GM19035 (cell line): ENCODE data around the gene LAPTM4A.
A peak's percentile ranks its signal among the peaks of the same experiment; 100 is the strongest.

Experiments used
- ATAC-seq: cut with Tn5 transposase; IDR thresholded peaks from one replicate; pipeline ENCODE4 v1.9.1; 2021; ENCODE audit not compliant: unreplicated experiment

Gene LAPTM4A

GRCh38 chr2:20025065-20025786, 26.2 kb downstream of the LAPTM4A start:
- ATAC-seq: no peak

- ATAC-seq: no peak
Observed at GRCh38 chr2:20023688-20024087, 27.7 kb downstream of the LAPTM4A start.

DNA sequence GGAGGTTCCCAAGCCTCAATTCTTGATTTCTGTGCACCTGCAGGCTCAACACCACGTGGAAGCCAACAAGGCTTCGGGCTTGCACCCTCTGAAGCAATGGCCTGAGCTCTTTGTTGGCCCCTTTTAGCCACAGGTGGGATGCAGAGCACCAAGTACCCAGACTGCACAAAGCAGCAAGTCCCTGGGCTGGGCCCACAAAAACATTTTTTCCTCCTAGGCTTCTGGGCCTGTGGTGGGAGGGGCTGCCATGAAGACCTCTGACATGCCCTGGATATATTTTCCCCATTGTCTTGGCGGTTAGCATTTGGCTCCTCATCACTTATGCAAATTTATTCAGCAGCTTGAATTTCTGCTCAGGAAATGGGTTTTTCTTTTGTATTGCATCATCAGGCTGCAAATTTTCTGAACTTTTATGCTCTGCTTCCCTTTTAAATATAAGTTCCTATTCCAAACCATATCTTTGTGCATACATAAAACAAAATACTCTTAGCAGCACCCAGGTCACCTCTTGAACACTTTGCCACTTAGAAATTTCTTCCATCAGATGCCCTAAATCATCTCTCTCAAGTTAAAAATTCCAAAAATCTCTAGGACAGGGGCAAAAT, 29.9 kb downstream of the LAPTM4A start:
- no peak for ATAC-seq

GRCh38 chr2:20019747-20020146, 31.7 kb downstream of the LAPTM4A start:
- no peak for ATAC-seq

DNA sequence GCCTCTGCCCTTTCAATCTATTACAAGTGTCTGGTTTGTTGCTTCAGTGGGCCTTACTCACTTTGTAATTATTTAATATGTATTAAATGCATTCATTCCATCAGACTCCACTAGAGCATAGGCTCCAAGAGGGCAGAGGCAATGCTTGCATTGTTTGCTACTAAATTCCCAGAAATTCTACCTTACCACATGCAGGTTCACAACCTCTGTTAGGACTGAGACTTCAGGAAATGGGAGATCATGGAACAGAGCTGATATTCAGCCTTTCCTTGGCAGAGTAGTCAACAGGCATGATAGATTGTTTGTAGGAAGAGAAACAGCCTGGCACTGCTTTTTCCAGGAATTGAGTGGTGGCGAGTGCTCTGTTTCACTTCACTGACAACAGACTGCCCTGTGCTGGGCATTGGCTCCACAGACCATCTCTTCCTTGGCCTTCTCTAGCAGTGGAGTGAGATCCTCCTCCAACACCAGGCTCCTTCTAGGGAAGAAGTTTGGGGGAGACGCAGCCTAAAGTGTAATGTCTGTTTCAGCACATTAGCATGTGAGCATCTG, 32.8 kb downstream of the LAPTM4A start:
- ATAC-seq: no peak

- ATAC-seq: no peak
Observed at GRCh38 chr2:20016346-20016745, 35.1 kb downstream of the LAPTM4A start.

GRCh38 chr2:20015482-20016083, 35.8 kb downstream of the LAPTM4A start:
- ATAC-seq: no peak

GRCh38 chr2:20013126-20013849, 38.1 kb downstream of the LAPTM4A start:
- ATAC-seq: no peak

- no peak for ATAC-seq
Observed at GRCh38 chr2:20012282-20013125, 38.9 kb downstream of the LAPTM4A start, which contains the start of gene MATN3. TSS of gene MATN3 (minus strand) at chr2:20012668. CDS start at chr2:20012631, 37 bp downstream.

GRCh38 chr2:20012032-20012281, 39.5 kb downstream of the LAPTM4A start:
- no peak for ATAC-seq

GRCh38 chr2:20011276-20012031, 40.0 kb downstream of the LAPTM4A start:
- no peak for ATAC-seq

DNA sequence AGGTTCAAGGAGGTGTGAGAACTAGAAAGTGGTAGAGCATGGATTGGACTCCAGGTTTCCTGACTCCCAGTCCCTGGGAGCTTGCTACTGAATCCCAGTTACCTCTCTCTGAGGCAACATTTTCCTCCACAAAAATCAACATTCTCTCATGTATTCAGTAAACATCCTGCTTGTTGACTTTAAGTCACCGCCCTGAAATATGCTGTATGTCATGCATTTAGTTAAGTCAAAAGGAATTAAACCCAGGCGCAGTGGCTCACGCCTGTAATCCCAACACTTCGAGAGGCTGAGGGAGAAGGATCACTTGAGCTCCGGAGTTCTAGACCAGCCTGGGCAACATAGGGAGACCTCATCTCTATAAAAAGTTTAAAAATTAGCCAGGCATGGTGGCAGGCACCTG, 42.7 kb downstream of the LAPTM4A start:
- no peak for ATAC-seq

GRCh38 chr2:20005891-20006470, 45.4 kb downstream of the LAPTM4A start:
- no peak for ATAC-seq

GRCh38 chr2:20005067-20005627, 46.3 kb downstream of the LAPTM4A start:
- ATAC-seq: no peak

GRCh38 chr2:20001361-20001863, 50.0 kb downstream of the LAPTM4A start:
- ATAC-seq: no peak

DNA sequence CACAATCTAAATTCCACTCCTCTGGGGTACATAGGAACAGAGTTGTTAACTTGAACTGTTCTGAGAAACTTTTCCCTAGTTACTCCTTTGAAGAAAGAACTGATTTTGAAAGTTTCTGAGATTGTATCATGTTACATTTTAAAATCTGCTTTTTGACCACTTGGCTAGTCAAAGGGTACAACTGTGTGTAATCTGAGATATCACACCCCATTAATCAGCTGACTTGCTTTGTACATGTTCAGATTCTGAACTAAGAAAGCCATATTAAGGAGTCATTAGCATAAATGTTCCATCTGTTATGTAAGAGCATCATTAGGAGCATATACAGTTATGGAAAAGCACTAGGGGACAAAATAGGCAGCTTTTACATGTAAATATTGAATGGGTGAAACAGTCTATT, 57.7 kb downstream of the LAPTM4A start:
- ATAC-seq: no peak

DNA sequence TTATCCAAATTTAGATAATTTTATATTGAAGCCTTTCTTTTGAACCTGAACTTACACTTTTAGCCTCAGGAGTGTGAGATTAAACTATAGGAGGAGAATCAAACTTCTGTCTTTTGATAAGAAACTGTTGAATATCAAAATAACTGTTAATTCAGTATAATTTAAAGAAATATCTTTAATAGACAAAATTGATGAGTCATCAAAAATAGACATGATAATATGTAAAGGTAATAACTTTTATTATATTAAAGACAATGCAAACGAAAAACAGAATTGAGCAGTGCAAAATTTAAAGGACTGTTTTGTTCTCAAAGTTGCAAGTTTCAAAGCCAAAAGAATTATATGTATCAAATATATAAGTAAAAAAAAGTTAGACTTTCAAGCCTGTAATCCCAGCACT, 59.5 kb downstream of the LAPTM4A start:
- ATAC-seq: no peak

DNA sequence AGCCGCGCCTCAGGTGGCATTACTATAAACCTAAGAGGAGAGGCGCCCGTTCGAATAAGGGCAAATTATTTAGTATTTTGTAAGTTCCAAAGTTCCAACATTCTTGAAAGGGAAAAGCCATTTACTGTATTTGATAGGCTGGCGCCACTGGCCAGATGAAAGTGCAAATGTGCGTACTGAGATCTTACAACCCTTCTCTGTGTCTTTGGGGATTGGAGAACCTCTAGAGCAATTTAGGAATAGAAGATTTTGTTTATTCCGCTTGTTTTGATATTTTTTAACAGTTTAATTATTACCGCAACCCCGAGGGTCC, 61.1 kb downstream of the LAPTM4A start:
- ATAC-seq: no peak

GRCh38 chr2:19989667-19990415, 61.6 kb downstream of the LAPTM4A start, which contains the start of gene WDR35:
TSS of gene WDR35 (minus strand) at chr2:19990105. CDS start at chr2:19990015, 90 bp downstream.
- ATAC-seq: peak; percentile 95
